ENCODE data around the gene PKP3. TPM values are rescaled to one million over a fixed set of nuclear protein-coding genes. Genes with fewer than 3 reads are reported as not detected.

Gene PKP3
- total and polyA plus RNA-seq, 2 donors (not counting 1 experiment from before 2014, with no cell fraction given) = 0.78 TPM; not detected in 1

DNA sequence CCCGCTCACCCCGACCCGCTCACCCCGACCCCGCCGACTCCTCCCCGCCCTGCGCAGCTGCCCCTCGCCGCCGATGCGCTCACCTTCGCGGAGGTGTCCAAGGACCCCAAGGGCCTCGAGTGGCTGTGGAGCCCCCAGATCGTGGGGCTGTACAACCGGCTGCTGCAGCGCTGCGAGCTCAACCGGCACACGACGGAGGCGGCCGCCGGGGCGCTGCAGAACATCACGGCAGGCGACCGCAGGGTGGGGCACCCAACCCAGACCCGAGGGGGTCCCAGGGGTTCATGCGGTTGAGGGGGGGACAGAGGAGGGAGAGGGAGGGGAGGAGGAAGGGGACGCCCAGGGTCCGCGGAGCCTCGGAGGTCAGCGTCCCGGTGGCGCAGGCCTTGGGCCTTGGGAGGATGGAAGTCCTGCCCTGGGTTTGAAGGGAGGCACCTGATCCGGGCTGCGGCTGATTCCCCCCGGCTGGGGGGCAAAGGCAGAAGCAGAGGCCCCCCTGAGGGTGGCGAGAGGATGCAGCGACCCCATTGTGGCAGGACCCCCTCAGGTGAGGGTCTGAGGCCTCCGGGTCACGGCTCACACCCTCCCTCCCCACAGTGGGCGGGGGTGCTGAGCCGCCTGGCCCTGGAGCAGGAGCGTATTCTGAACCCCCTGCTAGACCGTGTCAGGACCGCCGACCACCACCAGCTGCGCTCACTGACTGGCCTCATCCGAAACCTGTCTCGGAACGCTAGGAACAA lies 9.2 kb downstream of the PKP3 start:
- no peak for ATAC-seq (ENCODE audit: low read depth)
- Histone ChIP-seq H2AFZ (ENCODE audit: insufficient read depth, low read depth, low read length, poor library complexity, severe bottlenecking) (no peak overlapping the region), H3K27me3 (replicated peaks in 1 of 4; ENCODE audit: control extremely low read depth in 1 of 4, control insufficient read depth in 3 of 4, insufficient read depth in 4 of 4, low read length in 3 of 4) (peaks cover 0 to 21% (median 0%) of the 10 kb centered on the region in 4 experiments), H3K79me2 (ENCODE audit: control insufficient read depth, insufficient read depth, low read length) (no peaks in the 10 kb centered on the region), H4K20me1 (ENCODE audit: control insufficient read depth, insufficient read depth, low read length, poor library complexity, severe bottlenecking) (peaks cover 10% of the 10 kb centered on the region), H3K36me3 (replicated peaks in 1 of 2; ENCODE audit: control extremely low read depth in 1 of 2, control insufficient read depth in 1 of 2, extremely low read depth in 1 of 2, insufficient read depth in 2 of 2, low read length in 1 of 2) (no peaks in the 10 kb centered on the region), H3K9me3 (ENCODE audit: control extremely low read depth in 1 of 3, control insufficient read depth in 2 of 3, insufficient read depth in 1 of 3, low read length in 2 of 3) (peaks cover 0 to 11% (median 0%) of the 10 kb centered on the region in 3 donors), H3K4me2 (replicated peaks; ENCODE audit: low read depth, low read length, poor library complexity, severe bottlenecking) (no peak overlapping the region), H3K9ac (ENCODE audit: low read length) (no peak overlapping the region), H3K4me1 (ENCODE audit: control insufficient read depth in 2 of 2, insufficient read depth in 2 of 2, low read length in 2 of 2) (peaks cover 7 to 19% of the 10 kb centered on the region in 2 donors), H3K27ac (ENCODE audit: low read length in 2 of 2) (no peak overlapping the region), H3K4me3 (ENCODE audit: control extremely low read depth in 1 of 5, extremely low read depth in 1 of 5, insufficient read depth in 1 of 5, low read depth in 2 of 5, low read length in 4 of 5) (no peak overlapping the region)
- TF ChIP-seq, protein P1, sequence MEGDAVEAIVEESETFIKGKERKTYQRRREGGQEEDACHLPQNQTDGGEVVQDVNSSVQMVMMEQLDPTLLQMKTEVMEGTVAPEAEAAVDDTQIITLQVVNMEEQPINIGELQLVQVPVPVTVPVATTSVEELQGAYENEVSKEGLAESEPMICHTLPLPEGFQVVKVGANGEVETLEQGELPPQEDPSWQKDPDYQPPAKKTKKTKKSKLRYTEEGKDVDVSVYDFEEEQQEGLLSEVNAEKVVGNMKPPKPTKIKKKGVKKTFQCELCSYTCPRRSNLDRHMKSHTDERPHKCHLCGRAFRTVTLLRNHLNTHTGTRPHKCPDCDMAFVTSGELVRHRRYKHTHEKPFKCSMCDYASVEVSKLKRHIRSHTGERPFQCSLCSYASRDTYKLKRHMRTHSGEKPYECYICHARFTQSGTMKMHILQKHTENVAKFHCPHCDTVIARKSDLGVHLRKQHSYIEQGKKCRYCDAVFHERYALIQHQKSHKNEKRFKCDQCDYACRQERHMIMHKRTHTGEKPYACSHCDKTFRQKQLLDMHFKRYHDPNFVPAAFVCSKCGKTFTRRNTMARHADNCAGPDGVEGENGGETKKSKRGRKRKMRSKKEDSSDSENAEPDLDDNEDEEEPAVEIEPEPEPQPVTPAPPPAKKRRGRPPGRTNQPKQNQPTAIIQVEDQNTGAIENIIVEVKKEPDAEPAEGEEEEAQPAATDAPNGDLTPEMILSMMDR (IDR thresholded peaks at IDR 0.05) = no peak
- no peak for TF ChIP-seq EZH2 (IDR thresholded peaks at IDR 0.05; ENCODE audit: borderline replicate concordance, insufficient read depth, low read depth, low read length, poor library complexity, severe bottlenecking)
- Mint-ChIP-seq H3K4me3 (no peak overlapping the region), H3K4me1 (peaks cover 9% of the 10 kb centered on the region), H3K9me3 (ENCODE audit: insufficient read depth) (no peaks in the 10 kb centered on the region), H3K27me3 (no peaks in the 10 kb centered on the region), H3K27ac (no peak overlapping the region)
- intact Hi-C loops (cut with micrococcal nuclease) = no loop called here
- DNase-seq = no peak
- 86% methylated on average over 48 of the region's 55 CpGs for WGBS (ENCODE audit: insufficient coverage)
- ChIA-PET POLR2A (no interaction called here), CTCF (interaction anchor here (1.6 kb wide), 1 partner anchor 46 kb away, joined by 5 read pairs; no protein-coding TSS in a partner anchor)

DNA sequence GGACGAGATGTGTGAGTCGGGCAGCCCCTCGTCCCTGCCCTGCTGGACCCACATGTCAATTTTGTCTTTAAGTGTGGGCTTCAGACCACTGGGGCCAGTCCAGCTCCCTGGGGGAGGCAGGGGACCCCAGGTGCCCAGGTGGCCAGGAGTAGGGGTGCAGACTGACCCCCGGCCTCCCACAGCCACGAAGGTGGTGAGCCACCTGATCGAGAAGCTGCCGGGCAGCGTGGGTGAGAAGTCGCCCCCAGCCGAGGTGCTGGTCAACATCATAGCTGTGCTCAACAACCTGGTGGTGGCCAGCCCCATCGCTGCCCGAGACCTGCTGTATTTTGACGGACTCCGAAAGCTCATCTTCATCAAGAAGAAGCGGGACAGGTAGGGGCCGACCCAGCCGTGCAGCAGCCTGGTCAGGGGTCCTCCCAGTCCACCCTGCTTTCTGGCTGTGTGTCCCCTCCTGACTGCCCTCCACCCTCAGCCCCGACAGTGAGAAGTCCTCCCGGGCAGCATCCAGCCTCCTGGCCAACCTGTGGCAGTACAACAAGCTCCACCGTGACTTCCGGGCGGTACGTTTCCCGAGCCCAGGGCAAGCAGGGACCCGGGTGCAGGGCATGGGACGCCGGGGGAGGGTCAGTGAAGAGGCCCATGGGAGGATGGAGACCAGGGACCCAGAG lies 9.9 kb downstream of the PKP3 start:
- Histone ChIP-seq H2AFZ (ENCODE audit: insufficient read depth, low read depth, low read length, poor library complexity, severe bottlenecking) (no peak overlapping the region), H3K79me2 (ENCODE audit: control insufficient read depth, insufficient read depth, low read length) (no peaks in the 10 kb centered on the region), H3K4me2 (replicated peaks; ENCODE audit: low read depth, low read length, poor library complexity, severe bottlenecking) (no peak overlapping the region), H3K9me3 (ENCODE audit: control extremely low read depth in 1 of 3, control insufficient read depth in 2 of 3, insufficient read depth in 1 of 3, low read length in 2 of 3) (peaks cover 0 to 11% (median 0%) of the 10 kb centered on the region in 3 donors), H4K20me1 (ENCODE audit: control insufficient read depth, insufficient read depth, low read length, poor library complexity, severe bottlenecking) (peaks cover 10% of the 10 kb centered on the region), H3K27me3 (replicated peaks in 1 of 4; ENCODE audit: control extremely low read depth in 1 of 4, control insufficient read depth in 3 of 4, insufficient read depth in 4 of 4, low read length in 3 of 4) (peaks cover 0 to 18% (median 0%) of the 10 kb centered on the region in 4 experiments), H3K4me1 (ENCODE audit: control insufficient read depth in 2 of 2, insufficient read depth in 2 of 2, low read length in 2 of 2) (peaks cover 7 to 19% of the 10 kb centered on the region in 2 donors), H3K4me3 (ENCODE audit: control extremely low read depth in 1 of 5, extremely low read depth in 1 of 5, insufficient read depth in 1 of 5, low read depth in 2 of 5, low read length in 4 of 5) (no peak overlapping the region), H3K36me3 (replicated peaks in 1 of 2; ENCODE audit: control extremely low read depth in 1 of 2, control insufficient read depth in 1 of 2, extremely low read depth in 1 of 2, insufficient read depth in 2 of 2, low read length in 1 of 2) (no peaks in the 10 kb centered on the region), H3K27ac (ENCODE audit: low read length in 2 of 2) (no peak overlapping the region), H3K9ac (ENCODE audit: low read length) (no peak overlapping the region)
- intact Hi-C loops (cut with micrococcal nuclease) = no loop called here
- 95% methylated on average over 27 of the region's 27 CpGs for WGBS (ENCODE audit: insufficient coverage)
- ATAC-seq (ENCODE audit: low read depth) = no peak
- no peak for DNase-seq
- Mint-ChIP-seq H3K4me3 (peak overlapping the region; percentile 23), H3K27ac (no peak overlapping the region), H3K9me3 (ENCODE audit: insufficient read depth) (no peaks in the 10 kb centered on the region), H3K4me1 (peaks cover 7% of the 10 kb centered on the region), H3K27me3 (no peaks in the 10 kb centered on the region)
- TF ChIP-seq, protein P1 (IDR thresholded peaks at IDR 0.05) = no peak
- CTCF ChIA-PET = interaction anchor here (1.6 kb wide), 1 partner anchor 45 kb away, joined by 5 read pairs; no protein-coding TSS in a partner anchor
- POLR2A ChIA-PET = no interaction called here
